Stimulated activated CD4-positive, alpha-beta T cell treated with anti-CD3 and anti-CD28 coated beads, Interleukin-1b, Interleukin-23, amount 100 ng/mL, for 24 hours (primary cell): Measurements from ENCODE around the gene MSN.

Experiments
- DNase-seq, 4 experiments: peaks; one replicate each; pipeline ENCODE4 v3.0.0-alpha.2; 2020; ENCODE audit warnings: low read depth in 4 of 4, low spot score in 1 of 4

The MSN gene

GRCh38 chrX:65783746-65784145 is 116.3 kb downstream of the MSN start:
- DNase-seq: no peak
